Left ventricle myocardium inferior (tissue), 1 donor: ENCODE measurements around the gene C2orf42. TPM values are rescaled to one million over a fixed set of nuclear protein-coding genes. Genes with fewer than 3 reads are reported as not detected.

Experiments
- DNase-seq: peaks from one replicate; pipeline ENCODE4 v3.0.0-alpha.2; 2020
- H3K27ac ChIP-seq: fragments of 200-600 bp; replicated peaks from 2 replicates; pipeline ENCODE4 v1.8.0; 2021
- H3K27me3 ChIP-seq: fragments of 200-600 bp; 2 replicates; pipeline ENCODE4 v1.8.0; 2021; ENCODE audit warnings: low read depth
- H3K36me3 ChIP-seq: fragments of 200-600 bp; 2 replicates; pipeline ENCODE4 v1.8.0; 2021
- H3K4me1 ChIP-seq: fragments of 200-600 bp; 2 replicates; pipeline ENCODE4 v1.8.0; 2021
- H3K4me3 ChIP-seq: fragments of 200-600 bp; 2 replicates; pipeline ENCODE4 v1.8.0; 2021; ENCODE audit warnings: mild to moderate bottlenecking, moderate library complexity
- H3K9me3 ChIP-seq: fragments of 200-600 bp; replicated peaks from 2 replicates; pipeline ENCODE4 v1.8.0; 2021
- intact Hi-C: fragments of 100-400 bp; cut with micrococcal nuclease; formaldehyde crosslinking; loops from one replicate; pipeline ENCODE4 v1.11.0; 2022
- total RNA-seq: library from RNA; stranded (reverse); fragmentation: NEBNext Ultra II Directional; extraction: Animal tissue kit (Norgen Biotek cat#: 25700); gene quantifications from one replicate; pipeline ENCODE4 v1.2.1, GENCODE V29; 2021
- TF ChIP-seq, protein P1 (sequence below): fragments of 200-600 bp; IDR thresholded peaks from 2 replicates; pipeline ENCODE4 v1.8.0; 2021; ENCODE audit warnings: antibody characterized with exemption, mild to moderate bottlenecking, borderline replicate concordance
- donor health status: DM: no; HTN: yes; CAD: no; lungs with severe emphysema.

Gene C2orf42
- total RNA-seq, 1 donor from 2014 or later: 14.6 TPM

DNA sequence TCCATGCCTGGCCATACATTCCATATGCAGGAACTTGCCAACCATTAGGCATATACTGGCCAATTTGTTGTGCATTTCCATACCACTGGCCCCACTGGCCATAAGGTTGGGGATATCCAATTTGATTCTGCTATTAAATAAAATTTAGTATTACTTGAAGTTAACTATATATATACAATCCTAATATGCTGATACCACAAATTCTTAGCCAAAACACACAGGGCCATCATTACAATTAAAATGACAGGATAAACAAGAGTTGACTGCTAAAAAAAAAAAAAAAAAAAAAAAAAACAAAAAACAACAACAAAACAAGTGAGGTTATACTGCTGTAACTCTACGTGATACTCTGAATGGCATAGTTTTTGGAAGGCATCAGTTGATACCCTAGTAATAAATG is 23.5 kb upstream of the C2orf42 start:
- DNase-seq: no peak
- H3K4me3 ChIP-seq: no peak overlapping the region
- H3K4me1 ChIP-seq: peaks cover 13% of the 10 kb centered on the region
- TF ChIP-seq, protein P1, sequence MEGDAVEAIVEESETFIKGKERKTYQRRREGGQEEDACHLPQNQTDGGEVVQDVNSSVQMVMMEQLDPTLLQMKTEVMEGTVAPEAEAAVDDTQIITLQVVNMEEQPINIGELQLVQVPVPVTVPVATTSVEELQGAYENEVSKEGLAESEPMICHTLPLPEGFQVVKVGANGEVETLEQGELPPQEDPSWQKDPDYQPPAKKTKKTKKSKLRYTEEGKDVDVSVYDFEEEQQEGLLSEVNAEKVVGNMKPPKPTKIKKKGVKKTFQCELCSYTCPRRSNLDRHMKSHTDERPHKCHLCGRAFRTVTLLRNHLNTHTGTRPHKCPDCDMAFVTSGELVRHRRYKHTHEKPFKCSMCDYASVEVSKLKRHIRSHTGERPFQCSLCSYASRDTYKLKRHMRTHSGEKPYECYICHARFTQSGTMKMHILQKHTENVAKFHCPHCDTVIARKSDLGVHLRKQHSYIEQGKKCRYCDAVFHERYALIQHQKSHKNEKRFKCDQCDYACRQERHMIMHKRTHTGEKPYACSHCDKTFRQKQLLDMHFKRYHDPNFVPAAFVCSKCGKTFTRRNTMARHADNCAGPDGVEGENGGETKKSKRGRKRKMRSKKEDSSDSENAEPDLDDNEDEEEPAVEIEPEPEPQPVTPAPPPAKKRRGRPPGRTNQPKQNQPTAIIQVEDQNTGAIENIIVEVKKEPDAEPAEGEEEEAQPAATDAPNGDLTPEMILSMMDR: no peak
- intact Hi-C loops: no loop called here
- H3K27me3 ChIP-seq: no peaks in the 10 kb centered on the region
- H3K9me3 ChIP-seq: no peaks in the 10 kb centered on the region
- H3K36me3 ChIP-seq: peaks cover 82% of the 10 kb centered on the region
- no peak overlapping the region for H3K27ac ChIP-seq

DNA sequence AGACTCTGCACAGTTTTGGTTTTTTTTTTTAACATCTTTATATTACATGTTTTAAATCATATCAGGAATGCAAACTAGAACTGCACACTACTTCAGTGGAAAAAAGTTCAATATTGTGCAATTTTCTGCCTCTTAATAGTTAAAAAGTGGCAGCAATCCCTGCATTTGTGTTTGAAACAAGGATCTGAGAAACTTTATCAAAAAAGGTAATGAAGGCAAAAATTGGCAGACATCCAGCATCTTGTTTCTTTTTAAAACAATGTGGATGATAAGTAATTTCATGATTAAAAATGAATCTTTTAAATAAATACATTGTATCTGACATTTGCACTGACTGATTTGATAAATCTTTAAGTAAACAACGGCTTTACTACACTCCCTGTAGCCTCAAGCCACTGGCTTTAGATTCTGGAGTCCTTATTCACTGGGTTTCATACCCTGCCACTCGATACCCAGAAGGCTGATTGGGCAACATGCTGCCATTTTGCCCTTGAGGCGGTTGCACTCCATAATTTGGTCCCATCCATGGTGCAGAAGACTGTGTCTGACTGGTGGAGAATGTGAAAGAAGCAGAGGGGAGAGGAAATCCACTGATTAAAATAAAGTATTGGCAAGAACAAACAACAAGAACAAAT is 21.6 kb upstream of the C2orf42 start:
- TF ChIP-seq, protein P1: no peak
- no peak for DNase-seq
- Histone ChIP-seq H3K4me1 (peaks cover 13% of the 10 kb centered on the region), H3K27ac (no peak overlapping the region), H3K36me3 (peaks cover 64% of the 10 kb centered on the region), H3K9me3 (no peaks in the 10 kb centered on the region), H3K4me3 (no peak overlapping the region), H3K27me3 (no peaks in the 10 kb centered on the region)
- intact Hi-C loops: no loop called here

DNA sequence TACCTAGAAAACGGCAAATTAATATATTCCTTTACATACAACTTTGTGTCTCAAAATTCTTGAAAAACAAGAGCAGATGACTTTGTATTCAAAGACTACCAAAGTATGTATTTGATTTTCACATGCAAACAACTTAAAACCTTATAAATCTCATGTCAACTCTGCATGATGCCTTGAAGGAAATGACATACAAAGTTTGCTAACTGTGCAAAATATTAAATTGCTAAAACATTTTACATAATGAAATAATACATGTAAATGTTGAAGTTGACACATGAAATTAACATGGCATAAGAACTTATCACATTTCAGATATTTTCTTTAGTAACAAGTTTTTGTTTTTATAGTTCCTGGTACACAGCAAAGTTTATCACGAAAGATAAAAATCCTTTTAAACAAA is 20.8 kb upstream of the C2orf42 start:
- Histone ChIP-seq H3K27me3 (no peaks in the 10 kb centered on the region), H3K4me3 (no peak overlapping the region), H3K9me3 (no peaks in the 10 kb centered on the region), H3K27ac (no peak overlapping the region), H3K36me3 (peaks cover 56% of the 10 kb centered on the region), H3K4me1 (peaks cover 13% of the 10 kb centered on the region)
- TF ChIP-seq, protein P1: no peak
- intact Hi-C loops: no loop called here
- DNase-seq: no peak

DNA sequence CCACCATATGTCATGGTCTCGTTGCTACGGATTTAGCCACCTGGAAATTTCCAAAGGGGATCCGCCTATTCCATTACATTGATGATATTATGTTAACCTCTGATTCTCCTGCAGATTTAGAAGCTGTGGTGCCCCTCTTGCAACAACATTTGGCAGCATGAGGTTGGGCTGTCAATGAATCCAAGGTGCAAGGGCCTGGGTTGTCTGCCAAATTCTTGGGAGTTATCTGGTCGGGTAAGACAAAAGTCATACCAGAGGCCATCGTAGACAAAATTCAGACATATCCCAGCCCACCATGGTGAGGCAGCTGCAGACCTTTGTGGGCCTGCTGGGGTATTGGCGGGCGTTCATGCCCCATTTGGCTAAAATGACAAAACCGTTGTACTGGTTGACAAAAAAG is 13.6 kb upstream of the C2orf42 start:
- DNase-seq: no peak
- Histone ChIP-seq H3K4me3 (no peak overlapping the region), H3K27me3 (no peaks in the 10 kb centered on the region), H3K36me3 (no peaks in the 10 kb centered on the region), H3K27ac (no peak overlapping the region), H3K4me1 (no peaks in the 10 kb centered on the region), H3K9me3 (no peaks in the 10 kb centered on the region)
- TF ChIP-seq, protein P1: no peak
- intact Hi-C loops: no loop called here

DNA sequence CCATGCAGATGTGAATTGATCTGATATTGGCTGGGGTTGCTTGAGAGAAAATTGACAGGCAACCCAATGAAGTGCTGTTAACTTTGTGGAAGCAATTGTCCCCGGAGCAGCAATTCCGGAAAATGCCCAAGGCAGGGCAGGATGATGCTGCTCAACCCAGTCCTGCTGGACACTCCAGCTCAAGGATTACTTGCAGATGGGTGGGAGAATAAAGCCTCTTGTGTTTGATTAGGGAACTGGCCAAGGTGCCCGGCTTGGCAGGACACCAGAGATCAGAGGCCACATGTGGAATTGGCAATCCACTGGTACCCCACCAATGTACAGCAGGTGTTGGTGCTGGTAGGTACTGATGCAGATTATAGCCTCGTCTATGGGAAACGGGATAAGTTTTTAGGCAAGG is 12.3 kb upstream of the C2orf42 start:
- Histone ChIP-seq H3K4me3 (no peak overlapping the region), H3K9me3 (no peaks in the 10 kb centered on the region), H3K27me3 (no peaks in the 10 kb centered on the region), H3K36me3 (no peaks in the 10 kb centered on the region), H3K27ac (no peak overlapping the region), H3K4me1 (no peaks in the 10 kb centered on the region)
- intact Hi-C loops: no loop called here
- TF ChIP-seq, protein P1: no peak
- no peak for DNase-seq
